ENCODE data around the gene ZNF771.

DNA sequence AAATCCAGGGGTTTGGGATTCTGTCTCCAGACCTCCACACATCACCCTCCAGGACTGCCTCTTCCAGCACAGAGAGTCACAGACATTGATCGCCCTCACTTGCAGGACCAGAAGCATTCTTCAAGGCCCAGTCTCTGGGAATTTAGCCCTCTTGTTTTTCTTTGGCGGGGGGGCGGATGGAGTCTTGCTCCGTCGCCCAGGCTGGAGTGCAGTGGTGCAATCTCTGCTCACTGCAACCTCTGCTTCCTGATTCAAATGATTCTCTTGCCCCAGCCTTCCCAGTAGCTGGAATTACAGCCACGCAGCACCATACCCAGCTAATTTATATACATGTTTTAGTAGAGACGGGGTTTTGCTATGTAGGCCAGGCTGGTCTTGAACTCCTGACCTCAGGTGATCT is 56.7 kb downstream of the ZNF771 start:
- TF ChIP-seq, protein P1, sequence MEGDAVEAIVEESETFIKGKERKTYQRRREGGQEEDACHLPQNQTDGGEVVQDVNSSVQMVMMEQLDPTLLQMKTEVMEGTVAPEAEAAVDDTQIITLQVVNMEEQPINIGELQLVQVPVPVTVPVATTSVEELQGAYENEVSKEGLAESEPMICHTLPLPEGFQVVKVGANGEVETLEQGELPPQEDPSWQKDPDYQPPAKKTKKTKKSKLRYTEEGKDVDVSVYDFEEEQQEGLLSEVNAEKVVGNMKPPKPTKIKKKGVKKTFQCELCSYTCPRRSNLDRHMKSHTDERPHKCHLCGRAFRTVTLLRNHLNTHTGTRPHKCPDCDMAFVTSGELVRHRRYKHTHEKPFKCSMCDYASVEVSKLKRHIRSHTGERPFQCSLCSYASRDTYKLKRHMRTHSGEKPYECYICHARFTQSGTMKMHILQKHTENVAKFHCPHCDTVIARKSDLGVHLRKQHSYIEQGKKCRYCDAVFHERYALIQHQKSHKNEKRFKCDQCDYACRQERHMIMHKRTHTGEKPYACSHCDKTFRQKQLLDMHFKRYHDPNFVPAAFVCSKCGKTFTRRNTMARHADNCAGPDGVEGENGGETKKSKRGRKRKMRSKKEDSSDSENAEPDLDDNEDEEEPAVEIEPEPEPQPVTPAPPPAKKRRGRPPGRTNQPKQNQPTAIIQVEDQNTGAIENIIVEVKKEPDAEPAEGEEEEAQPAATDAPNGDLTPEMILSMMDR (IDR thresholded peaks at IDR 0.05), result no peak
- no peak for TF ChIP-seq ZFX (IDR thresholded peaks at IDR 0.05; ENCODE audit: borderline replicate concordance)
